HCT116 (cell line): ENCODE data around the gene ADGRB3. TPM values are rescaled to one million over a fixed set of nuclear protein-coding genes. Genes with fewer than 3 reads are reported as not detected.

Experiments used
- ATAC-seq: fragments of 200-7000 bp; cut with Tn5 transposase; 2 replicates; pipeline ENCODE4 v1.9.1; 2020; ENCODE audit warnings: mild to moderate bottlenecking, moderate library complexity
- BruUV-seq: library from RNA; stranded (reverse); fragments of 400-500 nt; replicated peaks from 2 replicates; lab custom pipeline; 2021; lab: Mats Ljungman, UMichigan
- CTCF ChIA-PET: fragments of 300-600 bp; sonication (Branson Sonifier 250); formaldehyde crosslinking; loops from one replicate; lab custom pipeline; 2021; ENCODE audit warnings: antibody characterized with exemption; lab: Charles Lee
- POLR2A ChIA-PET: fragments of 300-600, 350-600 bp; sonication (Branson Sonifier 250); formaldehyde crosslinking; loops from one replicate; lab custom pipeline; 2021; ENCODE audit warnings: antibody characterized with exemption; lab: Charles Lee
- RAD21 ChIA-PET, 2 experiments: fragments of 300-600 bp; sonication (Branson Sonifier 250); formaldehyde crosslinking; loops; one replicate each; lab custom pipeline; 2023; ENCODE audit warnings: low total read pairs in 2 of 2; ENCODE audit not compliant: uncharacterized antibody in 2 of 2, unreplicated experiment in 2 of 2, low non-redundant PET in 1 of 2; lab: Charles Lee
- DNase-seq: peaks from one replicate; pipeline ENCODE4 v3.0.0-alpha.2; 2010; ENCODE audit warnings: low read depth, low spot score
- H2AFZ ChIP-seq: fragments of 200-600 bp; shearing (Covaris generic), sonication (generic); 2 replicates; pipeline ENCODE4 v1.6.1; 2017; ENCODE audit warnings: low read depth, mixed run types, mixed read lengths, antibody characterized with exemption, low read length; ENCODE audit not compliant: poor library complexity, severe bottlenecking
- H3K27ac ChIP-seq: 2 replicates; pipeline ENCODE4 v1.5.1; 2012; ENCODE audit warnings: low read depth, low read length
- H3K27me3 ChIP-seq: fragments of 200-600 bp; sonication (generic); 2 replicates; pipeline ENCODE4 v1.6.1; 2016; ENCODE audit warnings: mixed run types, low read length, mixed read lengths; ENCODE audit not compliant: insufficient read depth
- H3K36me3 ChIP-seq, 2 experiments: fragments of 200-500 bp in 1 of 2; fragments of 200-600 bp in 1 of 2; sonication (Bioruptor generic) in 1 of 2; sonication (generic) in 1 of 2; 2 replicates each; pipeline versions ENCODE4 v1.5.1 to v1.6.1; 2014 to 2016; ENCODE audit warnings: low read length in 2 of 2, inconsistent platforms in 1 of 2, mixed read lengths in 1 of 2, mixed run types in 1 of 2; ENCODE audit not compliant: insufficient read depth in 2 of 2, control insufficient read depth in 1 of 2
- H3K4me1 ChIP-seq, 2 experiments: fragments of 200-600 bp in 1 of 2; sonication (generic) in 1 of 2; 2 replicates each; pipeline versions ENCODE4 v1.5.1 to v1.6.1; 2012 to 2017; ENCODE audit warnings: low read length in 2 of 2, inconsistent platforms in 1 of 2, mild to moderate bottlenecking in 1 of 2, mixed read lengths in 1 of 2, mixed run types in 1 of 2, moderate library complexity in 1 of 2; ENCODE audit not compliant: insufficient read depth in 2 of 2, control insufficient read depth in 1 of 2
- H3K4me2 ChIP-seq: fragments of 200-600 bp; sonication (generic); 2 replicates; pipeline ENCODE4 v1.6.1; 2017; ENCODE audit warnings: mixed run types, low read length, mixed read lengths
- H3K4me3 ChIP-seq, 2 experiments: fragments of 200-600 bp in 1 of 2; sonication (generic) in 1 of 2; replicated peaks in 1 of 2; 2 replicates each; pipeline ENCODE4 v1.5.1; 2011 to 2016; ENCODE audit warnings: low read length in 2 of 2, control low read depth in 1 of 2, low read depth in 1 of 2, mild to moderate bottlenecking in 1 of 2, mixed read lengths in 1 of 2, mixed run types in 1 of 2
- H3K79me2 ChIP-seq: fragments of 200-600 bp; sonication (generic); 2 replicates; pipeline ENCODE4 v1.6.1; 2017; ENCODE audit warnings: mild to moderate bottlenecking, mixed run types, low read length, moderate library complexity, mixed read lengths; ENCODE audit not compliant: insufficient read depth
- H3K9ac ChIP-seq: fragments of 200-600 bp; sonication (generic); 2 replicates; pipeline ENCODE4 v1.6.1; 2016; ENCODE audit warnings: low read length, mixed read lengths
- H3K9me2 ChIP-seq: fragments of 200-600 bp; sonication (generic), shearing (Covaris generic); 2 replicates; pipeline ENCODE4 v1.6.1; 2017; ENCODE audit warnings: mixed run types, mild to moderate bottlenecking, moderate library complexity; ENCODE audit not compliant: insufficient read depth
- H3K9me3 ChIP-seq, 2 experiments: fragments of 200-500 bp in 1 of 2; fragments of 200-600 bp in 1 of 2; sonication (Bioruptor generic) in 1 of 2; sonication (generic) in 1 of 2; 2 replicates each; pipeline ENCODE4 v1.6.1; 2014 to 2017; ENCODE audit warnings: low read length in 2 of 2, mixed read lengths in 2 of 2, inconsistent platforms in 1 of 2, low read depth in 1 of 2, mild to moderate bottlenecking in 1 of 2, mixed run types in 1 of 2, moderate library complexity in 1 of 2; ENCODE audit not compliant: control insufficient read depth in 1 of 2, insufficient read depth in 1 of 2
- H4K20me1 ChIP-seq: fragments of 200-600 bp; sonication (generic), shearing (Covaris generic); 2 replicates; pipeline ENCODE4 v1.6.1; 2017; ENCODE audit warnings: mixed run types, mild to moderate bottlenecking, moderate library complexity; ENCODE audit not compliant: insufficient read depth
- CBX3 ChIP-seq: IDR thresholded peaks from 2 replicates; pipeline ENCODE4 v1.6.1; 2012; ENCODE audit warnings: low read depth
- CEBPB ChIP-seq: IDR thresholded peaks from 2 replicates; pipeline ENCODE4 v1.6.1; 2012; ENCODE audit warnings: low read depth
- EGR1 ChIP-seq: IDR thresholded peaks from 2 replicates; pipeline ENCODE4 v1.6.1; 2012; ENCODE audit warnings: low read depth
- EZH2 ChIP-seq: fragments of 200-600 bp; sonication (generic); IDR thresholded peaks from 2 replicates; pipeline ENCODE4 v1.6.1; 2017; ENCODE audit warnings: antibody characterized with exemption, mixed run types
- EZH2phosphoT487 ChIP-seq: fragments of 200-600 bp; IDR thresholded peaks from 2 replicates; pipeline ENCODE4 v1.6.1; 2018; ENCODE audit warnings: antibody characterized with exemption, borderline replicate concordance
- FOSL1 ChIP-seq: IDR thresholded peaks from 2 replicates; pipeline ENCODE4 v1.6.1; 2012; ENCODE audit warnings: low read depth
- POLR2A ChIP-seq: IDR thresholded peaks from 2 replicates; pipeline ENCODE4 v1.7.0; 2011; ENCODE audit warnings: borderline replicate concordance; ENCODE audit not compliant: insufficient read depth, insufficient read length; ENCODE audit errors: extremely low read depth
- SP1 ChIP-seq: IDR thresholded peaks from 2 replicates; pipeline ENCODE4 v1.6.1; 2012; ENCODE audit warnings: low read depth
- TCF7L2 ChIP-seq: IDR thresholded peaks from 2 replicates; pipeline ENCODE4 v1.7.0; 2011; ENCODE audit warnings: borderline replicate concordance, inconsistent platforms; ENCODE audit not compliant: insufficient read depth, insufficient read length; ENCODE audit errors: extremely low read depth
- YY1 ChIP-seq: IDR thresholded peaks from 2 replicates; pipeline ENCODE4 v1.6.1; 2011; ENCODE audit warnings: low read length, low read depth, moderate library complexity, mild to moderate bottlenecking; ENCODE audit not compliant: insufficient replicate concordance; ENCODE audit errors: extremely low read depth
- ZFX ChIP-seq: fragments of 450-650 bp; IDR thresholded peaks from 2 replicates; pipeline ENCODE4 v1.6.1; 2017
- ZNF274 ChIP-seq: fragments of 200-500 bp; sonication (Bioruptor generic); IDR thresholded peaks from 2 replicates; pipeline ENCODE4 v1.6.1; 2014; ENCODE audit warnings: mild to moderate bottlenecking, low read depth, low read length, inconsistent platforms
- intact Hi-C: fragments of 100-400 bp; cut with micrococcal nuclease; formaldehyde crosslinking; loops from 2 replicates; pipeline ENCODE4 v1.10.0; 2022
- total RNA-seq: library from RNA; stranded (reverse); gene quantifications from one replicate; pipeline ENCODE4 v1.2.1, GENCODE V29; 2021; ENCODE audit not compliant: unreplicated experiment
- TF ChIP-seq, protein P1 (sequence below): IDR thresholded peaks from 2 replicates; pipeline ENCODE4 v1.6.1; 2012
- TF ChIP-seq, protein P2 (sequence below): IDR thresholded peaks from 2 replicates; pipeline ENCODE4 v1.6.1; 2012
- TF ChIP-seq, protein P3 (sequence below), 3 experiments: fragments of 200-600 bp in 1 of 3; sonication (generic) in 1 of 3; IDR thresholded peaks in 2 of 3; conservative IDR thresholded peaks in 1 of 3; 2 replicates each; pipeline ENCODE4 v1.5.1; 2012 to 2017; ENCODE audit warnings: low read depth in 2 of 3, low read length in 2 of 3, antibody characterized with exemption in 1 of 3, borderline replicate concordance in 1 of 3, control low read depth in 1 of 3, mild to moderate bottlenecking in 1 of 3, mixed read lengths in 1 of 3, mixed run types in 1 of 3, moderate library complexity in 1 of 3; ENCODE audit not compliant: insufficient read depth in 1 of 3
- TF ChIP-seq, protein P4 (sequence below): IDR thresholded peaks from 2 replicates; pipeline ENCODE4 v1.6.1; 2011; ENCODE audit warnings: mild to moderate bottlenecking, low read length, moderate library complexity; ENCODE audit not compliant: insufficient replicate concordance; ENCODE audit errors: extremely low read depth

ADGRB3 gene
- total RNA-seq, 1 experiment from 2014 or later: not detected

DNA sequence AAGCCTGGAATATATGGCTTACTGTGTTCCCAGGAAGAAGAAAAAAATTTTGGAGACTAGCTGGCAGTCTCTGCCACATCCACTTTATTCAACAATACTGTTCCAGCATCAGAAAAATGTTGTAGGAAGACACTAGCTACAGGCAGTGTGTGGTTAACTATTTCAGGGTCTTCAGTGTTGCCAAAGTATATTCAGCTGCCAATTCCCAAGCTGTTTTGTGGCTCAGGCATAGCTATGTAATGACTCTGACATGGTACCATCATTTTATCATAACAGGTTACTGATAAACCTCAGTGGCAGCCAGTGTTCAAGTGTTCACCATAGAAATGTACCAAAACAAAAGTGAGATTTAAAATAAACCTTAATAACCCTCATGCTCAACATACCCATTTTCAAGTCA lies 503.1 kb downstream of the ADGRB3 start (continued):
- TF ChIP-seq YY1: no peak
- TF ChIP-seq, protein P1, sequence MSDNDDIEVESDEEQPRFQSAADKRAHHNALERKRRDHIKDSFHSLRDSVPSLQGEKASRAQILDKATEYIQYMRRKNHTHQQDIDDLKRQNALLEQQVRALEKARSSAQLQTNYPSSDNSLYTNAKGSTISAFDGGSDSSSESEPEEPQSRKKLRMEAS: no peak
- no peak for TF ChIP-seq EZH2phosphoT487
- no peak for TF ChIP-seq CEBPB

DNA sequence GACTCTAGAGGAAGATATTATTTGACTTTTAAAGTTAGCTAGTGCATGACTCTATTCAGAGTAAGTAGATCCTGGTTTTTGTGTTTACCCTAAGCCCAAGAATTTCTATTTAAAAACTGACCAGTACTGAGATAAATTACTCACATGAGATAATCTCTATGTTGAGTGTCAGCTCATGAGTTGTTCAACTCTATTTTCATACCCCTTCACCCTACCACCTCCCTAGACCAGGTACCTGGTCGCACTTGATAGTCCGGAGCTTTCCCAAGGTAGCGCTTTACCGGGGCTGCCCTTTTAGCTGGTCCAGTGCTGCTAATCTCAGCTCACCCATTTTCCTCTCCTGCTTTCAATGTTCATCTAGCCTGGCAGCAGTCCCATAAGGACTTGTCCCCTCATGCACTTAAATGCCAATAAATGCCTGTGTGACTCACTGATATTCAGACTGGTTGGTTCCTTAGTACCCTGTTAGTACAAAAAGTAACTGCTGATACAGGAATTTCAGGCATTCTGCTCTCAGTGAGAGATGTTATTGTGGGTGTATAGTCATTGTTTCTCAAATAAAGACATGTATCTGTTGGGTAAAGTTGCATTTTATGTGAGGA lies 503.9 kb downstream of the ADGRB3 start:
- H3K9me2 ChIP-seq: no peaks in the 10 kb centered on the region
- H3K36me3 ChIP-seq: no peaks in the 10 kb centered on the region
- no peaks in the 10 kb centered on the region for H3K79me2 ChIP-seq
- no peak overlapping the region for H3K27ac ChIP-seq
- POLR2A ChIA-PET: no interaction called here
- no peaks in the 10 kb centered on the region for H3K27me3 ChIP-seq
- RAD21 ChIA-PET: no interaction called here
- H3K9me3 ChIP-seq: peaks cover 4 to 6% of the 10 kb centered on the region in 2 experiments; a peak in 1 of 4 replicates
- no peaks in the 10 kb centered on the region for H4K20me1 ChIP-seq
- H2AFZ ChIP-seq: no peak overlapping the region
- DNase-seq: no peak
- H3K4me1 ChIP-seq: no peaks in the 10 kb centered on the region
- no peak for ATAC-seq
- BruUV-seq: no TSS peak
- CTCF ChIA-PET: no interaction called here
- no peak overlapping the region for H3K9ac ChIP-seq
- H3K4me3 ChIP-seq: no peak overlapping the region
- no peak overlapping the region for H3K4me2 ChIP-seq
- intact Hi-C loops: no loop called here
- TF ChIP-seq ZNF274 (no peak), EZH2 (no peak), POLR2A (no peak), EGR1 (no peak), CBX3 (no peak), TCF7L2 (no peak), CEBPB (no peak), FOSL1 (no peak), SP1 (no peak), ZFX (no peak), YY1 (no peak)
- TF ChIP-seq, protein P2, sequence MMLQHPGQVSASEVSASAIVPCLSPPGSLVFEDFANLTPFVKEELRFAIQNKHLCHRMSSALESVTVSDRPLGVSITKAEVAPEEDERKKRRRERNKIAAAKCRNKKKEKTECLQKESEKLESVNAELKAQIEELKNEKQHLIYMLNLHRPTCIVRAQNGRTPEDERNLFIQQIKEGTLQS: no peak
- TF ChIP-seq, protein P3, sequence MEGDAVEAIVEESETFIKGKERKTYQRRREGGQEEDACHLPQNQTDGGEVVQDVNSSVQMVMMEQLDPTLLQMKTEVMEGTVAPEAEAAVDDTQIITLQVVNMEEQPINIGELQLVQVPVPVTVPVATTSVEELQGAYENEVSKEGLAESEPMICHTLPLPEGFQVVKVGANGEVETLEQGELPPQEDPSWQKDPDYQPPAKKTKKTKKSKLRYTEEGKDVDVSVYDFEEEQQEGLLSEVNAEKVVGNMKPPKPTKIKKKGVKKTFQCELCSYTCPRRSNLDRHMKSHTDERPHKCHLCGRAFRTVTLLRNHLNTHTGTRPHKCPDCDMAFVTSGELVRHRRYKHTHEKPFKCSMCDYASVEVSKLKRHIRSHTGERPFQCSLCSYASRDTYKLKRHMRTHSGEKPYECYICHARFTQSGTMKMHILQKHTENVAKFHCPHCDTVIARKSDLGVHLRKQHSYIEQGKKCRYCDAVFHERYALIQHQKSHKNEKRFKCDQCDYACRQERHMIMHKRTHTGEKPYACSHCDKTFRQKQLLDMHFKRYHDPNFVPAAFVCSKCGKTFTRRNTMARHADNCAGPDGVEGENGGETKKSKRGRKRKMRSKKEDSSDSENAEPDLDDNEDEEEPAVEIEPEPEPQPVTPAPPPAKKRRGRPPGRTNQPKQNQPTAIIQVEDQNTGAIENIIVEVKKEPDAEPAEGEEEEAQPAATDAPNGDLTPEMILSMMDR (IDR thresholded peaks at IDR 0.05 in 2 of 3, conservative IDR thresholded peaks at IDR 0.05 in 1 of 3; ENCODE audit: borderline replicate concordance in 1 of 3, insufficient read depth in 1 of 3, low read depth in 2 of 3, low read length in 2 of 3): no peak
- TF ChIP-seq, protein P1: no peak
- TF ChIP-seq, protein P4, sequence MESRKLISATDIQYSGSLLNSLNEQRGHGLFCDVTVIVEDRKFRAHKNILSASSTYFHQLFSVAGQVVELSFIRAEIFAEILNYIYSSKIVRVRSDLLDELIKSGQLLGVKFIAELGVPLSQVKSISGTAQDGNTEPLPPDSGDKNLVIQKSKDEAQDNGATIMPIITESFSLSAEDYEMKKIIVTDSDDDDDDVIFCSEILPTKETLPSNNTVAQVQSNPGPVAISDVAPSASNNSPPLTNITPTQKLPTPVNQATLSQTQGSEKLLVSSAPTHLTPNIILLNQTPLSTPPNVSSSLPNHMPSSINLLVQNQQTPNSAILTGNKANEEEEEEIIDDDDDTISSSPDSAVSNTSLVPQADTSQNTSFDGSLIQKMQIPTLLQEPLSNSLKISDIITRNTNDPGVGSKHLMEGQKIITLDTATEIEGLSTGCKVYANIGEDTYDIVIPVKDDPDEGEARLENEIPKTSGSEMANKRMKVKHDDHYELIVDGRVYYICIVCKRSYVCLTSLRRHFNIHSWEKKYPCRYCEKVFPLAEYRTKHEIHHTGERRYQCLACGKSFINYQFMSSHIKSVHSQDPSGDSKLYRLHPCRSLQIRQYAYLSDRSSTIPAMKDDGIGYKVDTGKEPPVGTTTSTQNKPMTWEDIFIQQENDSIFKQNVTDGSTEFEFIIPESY: no peak
